Muscle of leg (tissue), 11 donors: ENCODE results near the gene MAN2A2. TPM values are rescaled to one million over a fixed set of nuclear protein-coding genes. Genes with fewer than 3 reads are reported as not detected.
"Not testable (repeated sequence)": the region's sequence is repeated elsewhere in the genome, so short reads cannot be mapped to it uniquely, and the experiment has no call there.

Experiments
- DNase-seq: peaks from one replicate; pipeline ENCODE4 v3.0.0; 2013
- H3K27ac ChIP-seq: one replicate; pipeline ENCODE4 v1.5.1; 2013; ENCODE audit warnings: mild to moderate bottlenecking, low read length, control low read depth
- H3K27me3 ChIP-seq: one replicate; pipeline ENCODE4 v1.6.1; 2013; ENCODE audit warnings: low read length; ENCODE audit not compliant: control insufficient read depth, insufficient read depth
- H3K36me3 ChIP-seq: one replicate; pipeline ENCODE4 v1.6.1; 2013; ENCODE audit warnings: low read length; ENCODE audit not compliant: control insufficient read depth, insufficient read depth
- H3K4me1 ChIP-seq: one replicate; pipeline ENCODE4 v1.6.1; 2013; ENCODE audit warnings: low read length; ENCODE audit not compliant: control insufficient read depth, insufficient read depth
- H3K4me3 ChIP-seq: one replicate; pipeline ENCODE4 v1.5.1; 2013; ENCODE audit warnings: low read length, control low read depth
- H3K9me3 ChIP-seq: replicated peaks from 2 replicates; pipeline ENCODE4 v1.6.1; 2013; ENCODE audit warnings: low read depth, low read length; ENCODE audit not compliant: control insufficient read depth
- WGBS: methylation state at CpG from one replicate; pipeline ENCODE4 v1.1.5; 2013; ENCODE audit warnings: missing lambda C conversion rate; ENCODE audit not compliant: insufficient coverage; 5-methylcytosine and 5-hydroxymethylcytosine counted together
- polyA plus RNA-seq, 8 donors: library from polyadenylated mRNA; unstranded; fragments of 120-200 nt; gene quantifications; one replicate each; pipeline versions ENCODE4 v1.2.1 to v1.2.3, GENCODE V29; 2013; ENCODE audit warnings: inconsistent platforms in 1 of 8, low replicate concordance in 1 of 8; ENCODE audit not compliant: insufficient read length in 8 of 8, insufficient read depth in 1 of 8
- total RNA-seq: library from RNA; stranded (reverse); fragments of 120-200 nt; gene quantifications from one replicate; pipeline ENCODE4 v1.2.4, GENCODE V29; 2013

Gene MAN2A2
- total and polyA plus RNA-seq, 9 donors = 9.2 to 40.3 (median 28.5) TPM

GRCh38 chr15:90870354-90871138, 32.6 kb upstream of the MAN2A2 start:
- peaks cover 41% of the 10 kb centered on the region for H3K4me1 ChIP-seq

GRCh38 chr15:90871139-90871715, 31.9 kb upstream of the MAN2A2 start:
- DNase-seq = peak; percentile 50
- WGBS = under 1% methylated on average over 54 of the region's 71 CpGs
- H3K27ac ChIP-seq = peak overlapping the region; percentile 82
- peak overlapping the region; percentile 66 for H3K4me3 ChIP-seq
- H3K4me1 ChIP-seq = peaks cover 41% of the 10 kb centered on the region
- H3K9me3 ChIP-seq = no peaks in the 10 kb centered on the region
- peaks cover 10% of the 10 kb centered on the region for H3K36me3 ChIP-seq
- H3K27me3 ChIP-seq = no peaks in the 10 kb centered on the region

More at GRCh38 chr15:90870354-90871138, 32.6 kb upstream of the MAN2A2 start:
- DNase-seq = no peak
- H3K27ac ChIP-seq = peak overlapping the region; percentile 82
- peaks cover 2% of the 10 kb centered on the region for H3K27me3 ChIP-seq
- peaks cover 3% of the 10 kb centered on the region for H3K36me3 ChIP-seq
- no peaks in the 10 kb centered on the region for H3K9me3 ChIP-seq
- peak overlapping the region; percentile 66 for H3K4me3 ChIP-seq
- WGBS = 40% methylated on average over 12 of the region's 19 CpGs

GRCh38 chr15:90871716-90872485, 31.2 kb upstream of the MAN2A2 start:
- WGBS = 1% methylated on average over 60 of the region's 77 CpGs
- Histone ChIP-seq H3K27ac (peak overlapping the region; percentile 64), H3K27me3 (no peaks in the 10 kb centered on the region), H3K36me3 (peaks cover 17% of the 10 kb centered on the region), H3K4me1 (peaks cover 41% of the 10 kb centered on the region), H3K4me3 (peak overlapping the region; percentile 66), H3K9me3 (no peaks in the 10 kb centered on the region)
- peak; percentile 31 for DNase-seq

- no peak for DNase-seq
- Histone ChIP-seq H3K27me3 (no peaks in the 10 kb centered on the region), H3K4me1 (peaks cover 41% of the 10 kb centered on the region), H3K4me3 (peak overlapping the region; percentile 66), H3K36me3 (peaks cover 24% of the 10 kb centered on the region), H3K9me3 (no peaks in the 10 kb centered on the region), H3K27ac (peak overlapping the region; percentile 64)
- 34% methylated on average over 8 of the region's 12 CpGs for WGBS
Observed at GRCh38 chr15:90872486-90873184, 30.5 kb upstream of the MAN2A2 start.

- DNase-seq = no peak
- peaks cover 32% of the 10 kb centered on the region for H3K36me3 ChIP-seq
- no peaks in the 10 kb centered on the region for H3K9me3 ChIP-seq
- 72% methylated on average over 3 of the region's 6 CpGs for WGBS
- no peak overlapping the region for H3K4me3 ChIP-seq
- no peaks in the 10 kb centered on the region for H3K27me3 ChIP-seq
- H3K4me1 ChIP-seq = peaks cover 41% of the 10 kb centered on the region
- H3K27ac ChIP-seq = peak overlapping the region; percentile 71
Observed at GRCh38 chr15:90873488-90873997, 29.6 kb upstream of the MAN2A2 start.

- 44% methylated on average over 12 of the region's 15 CpGs for WGBS
- H3K4me3 ChIP-seq = no peak overlapping the region
Observed at GRCh38 chr15:90873998-90874605, 29.0 kb upstream of the MAN2A2 start.

GRCh38 chr15:90874986-90875385, 28.1 kb upstream of the MAN2A2 start:
- not testable (repeated sequence) for H3K27me3 ChIP-seq, H3K9me3 ChIP-seq, DNase-seq, H3K27ac ChIP-seq, H3K4me3 ChIP-seq
- Histone ChIP-seq H3K4me1 (peaks cover 34% of the 10 kb centered on the region), H3K36me3 (peaks cover 46% of the 10 kb centered on the region)
- WGBS = 92% methylated on average over 5 of the region's 9 CpGs

More at GRCh38 chr15:90873998-90874605, 29.0 kb upstream of the MAN2A2 start:
- Histone ChIP-seq H3K36me3 (peaks cover 37% of the 10 kb centered on the region), H3K4me1 (peaks cover 41% of the 10 kb centered on the region), H3K27me3 (no peaks in the 10 kb centered on the region), H3K9me3 (no peaks in the 10 kb centered on the region), H3K27ac (peak overlapping the region; percentile 71)
- DNase-seq = no peak

- peaks cover 52% of the 10 kb centered on the region for H3K36me3 ChIP-seq
- no peak for DNase-seq
- no peak overlapping the region for H3K4me3 ChIP-seq
- WGBS = 95% methylated on average over 11 of the region's 12 CpGs
- no peak overlapping the region for H3K27ac ChIP-seq
- H3K27me3 ChIP-seq = no peaks in the 10 kb centered on the region
- peaks cover 29% of the 10 kb centered on the region for H3K4me1 ChIP-seq
- no peaks in the 10 kb centered on the region for H3K9me3 ChIP-seq
Observed at GRCh38 chr15:90875549-90875981, 27.5 kb upstream of the MAN2A2 start.

- H3K36me3 ChIP-seq = peaks cover 57% of the 10 kb centered on the region
- no peaks in the 10 kb centered on the region for H3K27me3 ChIP-seq
- no peak overlapping the region for H3K4me3 ChIP-seq
- no peak for DNase-seq
- 92% methylated on average over 20 of the region's 20 CpGs for WGBS
- H3K27ac ChIP-seq = no peak overlapping the region
- H3K9me3 ChIP-seq = no peaks in the 10 kb centered on the region
- peaks cover 24% of the 10 kb centered on the region for H3K4me1 ChIP-seq
Observed at GRCh38 chr15:90876046-90876445, 27.1 kb upstream of the MAN2A2 start.
